Measurements from ENCODE around the gene PADI4. TPM values are rescaled to one million over a fixed set of nuclear protein-coding genes. Genes with fewer than 3 reads are reported as not detected.
"Not testable (repeated sequence)": the region's sequence is repeated elsewhere in the genome, so short reads cannot be mapped to it uniquely, and the experiment has no call there.

PADI4 gene
- total RNA-seq, 1 donor: 8.2 TPM

- no peak overlapping the region for H3K4me3 ChIP-seq (ENCODE audit: low read length)
- H3K27me3 ChIP-seq (ENCODE audit: insufficient read depth, low read length): no peaks in the 10 kb centered on the region
- H3K4me1 ChIP-seq (ENCODE audit: insufficient read depth, low read length): peaks cover 2% of the 10 kb centered on the region
- no peaks in the 10 kb centered on the region for H3K9me3 ChIP-seq (ENCODE audit: low read depth, low read length)
These were observed 95.1 kb downstream of the PADI4 start for GRCh38 chr1:17403081-17403480.

DNA sequence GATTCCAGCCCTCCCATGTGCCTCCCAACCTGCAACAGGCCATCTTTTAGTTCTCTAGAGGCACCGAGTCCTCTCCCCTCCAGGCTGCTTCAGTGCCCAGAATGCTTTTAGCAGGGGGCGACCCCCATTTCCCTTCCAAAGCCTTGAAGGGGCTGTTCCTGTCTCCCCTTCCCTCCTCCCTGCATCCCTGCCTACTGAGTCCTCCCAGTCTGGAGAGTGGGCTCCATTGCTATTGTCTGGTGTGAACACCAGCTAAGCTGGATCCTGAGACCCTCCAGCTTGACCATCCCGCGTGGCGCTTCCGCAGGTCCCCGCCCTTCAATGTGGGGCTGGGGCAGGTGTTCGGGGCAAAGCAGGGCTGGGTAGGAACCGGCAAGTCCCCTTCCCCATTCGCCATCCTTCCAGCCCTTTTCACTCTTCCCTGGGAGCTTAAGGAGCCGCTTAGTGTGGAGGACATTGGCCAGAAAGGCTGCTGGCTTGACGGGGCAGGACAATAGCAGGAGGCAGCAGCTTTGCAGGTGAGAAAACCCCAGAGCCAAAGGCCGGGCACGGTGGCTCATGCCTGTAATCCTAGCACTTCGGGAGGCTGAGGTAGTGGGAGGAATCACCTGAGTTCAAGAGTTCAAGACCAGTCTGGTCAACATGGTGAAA, 96.2 kb downstream of the PADI4 start:
- H3K27me3 ChIP-seq (ENCODE audit: insufficient read depth, low read length): no peaks in the 10 kb centered on the region
- H3K4me3 ChIP-seq (ENCODE audit: low read length): no peak overlapping the region
- no peaks in the 10 kb centered on the region for H3K9me3 ChIP-seq (ENCODE audit: low read depth, low read length)
- H3K4me1 ChIP-seq (ENCODE audit: insufficient read depth, low read length): no peaks in the 10 kb centered on the region

DNA sequence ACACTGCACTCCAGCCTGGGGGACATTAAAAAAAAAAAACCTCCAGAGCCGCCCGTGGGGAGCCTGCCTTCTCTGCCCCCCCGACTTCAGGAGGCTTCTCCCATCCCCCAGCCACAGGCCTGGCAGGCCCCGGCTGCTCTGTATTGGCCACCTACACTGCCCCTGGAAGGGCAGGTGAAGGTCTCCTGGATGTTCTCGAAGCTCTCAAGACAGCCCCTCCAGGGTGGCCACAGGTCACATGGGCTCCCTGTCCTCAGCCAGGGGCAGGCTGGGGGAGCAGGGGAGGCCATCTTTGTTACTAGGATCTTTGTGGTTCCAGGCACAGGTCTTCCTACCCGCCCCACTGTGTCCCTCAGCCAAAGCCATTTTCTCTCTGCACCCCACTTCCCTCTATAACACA, 96.8 kb downstream of the PADI4 start:
- no peak overlapping the region for H3K4me3 ChIP-seq (ENCODE audit: low read length)
- H3K9me3 ChIP-seq (ENCODE audit: low read depth, low read length): no peaks in the 10 kb centered on the region
- H3K4me1 ChIP-seq (ENCODE audit: insufficient read depth, low read length): no peaks in the 10 kb centered on the region
- no peaks in the 10 kb centered on the region for H3K27me3 ChIP-seq (ENCODE audit: insufficient read depth, low read length)

DNA sequence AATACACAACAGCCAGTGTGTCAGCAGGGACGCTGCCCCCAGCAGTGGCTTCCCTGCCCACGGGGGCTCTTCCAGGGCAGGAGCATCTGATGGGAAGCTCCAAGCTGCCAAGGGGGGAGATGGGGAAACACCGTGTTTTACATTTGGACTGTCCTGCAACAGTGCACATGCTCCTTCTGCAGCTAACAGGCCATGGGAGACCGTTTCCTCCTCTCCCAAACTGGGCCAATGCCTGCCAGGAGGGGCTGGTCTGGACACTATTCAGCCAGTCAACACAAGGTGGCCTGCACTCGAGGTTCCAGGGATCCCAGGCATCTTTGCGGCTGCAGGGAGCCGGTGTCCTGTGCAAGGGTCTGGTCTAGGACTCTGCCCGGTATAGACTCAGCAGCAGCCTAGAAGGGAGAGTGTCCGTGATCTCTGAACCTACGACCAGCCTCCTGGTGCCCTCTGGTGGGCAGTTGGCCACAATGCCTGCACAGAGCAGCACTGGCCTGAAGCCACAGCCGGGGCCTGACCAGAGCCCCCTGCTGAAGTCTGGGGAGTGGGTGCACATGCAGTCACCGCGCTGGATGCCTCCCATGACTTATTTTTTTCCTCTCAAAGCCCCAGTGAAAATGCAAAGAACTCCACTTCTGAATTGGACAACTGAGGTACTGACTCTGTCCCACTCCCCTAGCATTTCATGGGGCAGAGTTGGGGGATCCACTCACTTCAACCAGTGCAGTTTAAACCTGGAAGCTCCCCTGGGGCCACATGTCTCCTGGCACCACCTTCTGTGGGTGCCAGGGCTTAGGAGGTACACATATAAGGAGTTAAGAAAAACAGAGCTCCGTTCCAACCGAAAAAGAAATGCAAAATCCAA, 98.1 kb downstream of the PADI4 start:
- Histone ChIP-seq H3K27me3 (ENCODE audit: insufficient read depth, low read length) (no peaks in the 10 kb centered on the region), H3K4me3 (ENCODE audit: low read length) (no peak overlapping the region), H3K9me3 (ENCODE audit: low read depth, low read length) (no peaks in the 10 kb centered on the region), H3K4me1 (ENCODE audit: insufficient read depth, low read length) (no peaks in the 10 kb centered on the region)

- not testable (repeated sequence) for H3K4me1 ChIP-seq (ENCODE audit: insufficient read depth, low read length); H3K27me3 ChIP-seq (ENCODE audit: insufficient read depth, low read length); H3K9me3 ChIP-seq (ENCODE audit: low read depth, low read length)
These were observed 98.9 kb downstream of the PADI4 start for GRCh38 chr1:17406760-17407475.

GRCh38 chr1:17407786-17408514, 100.0 kb downstream of the PADI4 start:
- not testable (repeated sequence) for H3K4me1 ChIP-seq (ENCODE audit: insufficient read depth, low read length); H3K27me3 ChIP-seq (ENCODE audit: insufficient read depth, low read length); H3K4me3 ChIP-seq (ENCODE audit: low read length); H3K9me3 ChIP-seq (ENCODE audit: low read depth, low read length)

More at GRCh38 chr1:17406760-17407475, 98.9 kb downstream of the PADI4 start:
- H3K4me3 ChIP-seq (ENCODE audit: low read length): not testable (repeated sequence)

DNA sequence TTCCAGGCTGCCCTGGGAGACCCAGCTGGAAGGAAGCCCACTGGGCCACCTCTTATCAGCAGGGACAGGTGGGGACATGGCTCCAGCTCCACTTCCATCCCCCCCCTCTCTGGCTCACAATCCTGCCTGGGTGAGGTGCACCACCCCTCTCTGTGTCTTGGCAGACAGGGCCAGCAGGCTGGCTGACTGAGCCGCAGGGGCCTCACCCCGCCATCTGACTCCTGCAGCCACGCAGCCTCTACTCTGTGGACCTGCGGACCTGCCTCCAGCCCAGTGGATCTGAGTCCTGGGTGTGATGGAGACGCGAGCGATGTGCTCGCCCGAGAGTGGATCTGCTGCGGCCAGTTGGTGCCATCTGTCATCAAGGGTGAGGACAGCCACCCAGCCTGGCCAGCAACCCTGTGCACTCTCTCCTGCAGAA, 101.4 kb downstream of the PADI4 start:
- Histone ChIP-seq H3K9me3 (ENCODE audit: low read depth, low read length) (no peaks in the 10 kb centered on the region), H3K4me1 (ENCODE audit: insufficient read depth, low read length) (no peaks in the 10 kb centered on the region), H3K27me3 (ENCODE audit: insufficient read depth, low read length) (no peaks in the 10 kb centered on the region), H3K4me3 (ENCODE audit: low read length) (no peak overlapping the region)

DNA sequence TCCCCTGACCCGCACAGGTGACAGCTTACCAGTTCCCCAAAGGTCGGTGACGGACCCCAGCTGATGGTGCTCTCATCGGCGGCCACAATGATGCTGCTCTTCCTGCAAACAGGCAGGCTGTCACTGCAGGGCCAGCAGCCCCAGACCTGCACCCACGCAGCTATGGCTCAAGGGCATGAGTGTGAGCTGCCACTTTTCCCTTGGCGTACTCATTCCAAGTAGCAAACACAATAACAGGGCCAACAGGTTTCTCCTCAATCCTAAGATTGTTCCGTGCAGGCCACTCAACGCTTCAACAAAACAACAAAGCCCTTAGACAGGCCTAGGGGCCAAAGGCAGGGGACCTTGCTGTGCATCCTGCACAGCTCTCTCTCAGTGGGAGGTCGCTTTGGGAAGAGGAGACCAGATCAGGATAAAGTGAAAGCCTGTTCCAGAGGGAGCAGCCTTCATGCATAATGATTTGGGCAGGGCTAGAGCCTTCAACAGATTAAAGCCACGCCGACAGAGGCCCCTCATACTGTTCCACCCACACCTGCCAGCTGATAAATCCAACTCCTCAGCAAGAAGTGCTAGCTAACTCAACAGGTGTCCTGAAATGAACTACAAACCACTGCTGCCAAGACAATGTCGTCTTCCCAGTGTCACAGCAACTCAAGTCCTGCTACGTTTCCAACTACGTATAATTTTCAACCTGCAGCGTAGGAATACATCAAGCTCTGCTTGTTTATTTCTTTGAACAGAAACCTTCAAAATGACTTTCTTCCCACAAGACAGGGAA, 104.3 kb downstream of the PADI4 start:
- H3K4me3 ChIP-seq (ENCODE audit: low read length): no peak overlapping the region
- H3K4me1 ChIP-seq (ENCODE audit: insufficient read depth, low read length): no peaks in the 10 kb centered on the region
- H3K27me3 ChIP-seq (ENCODE audit: insufficient read depth, low read length): no peaks in the 10 kb centered on the region
- H3K9me3 ChIP-seq (ENCODE audit: low read depth, low read length): no peaks in the 10 kb centered on the region

Other genes with a start within 250 kb of the PADI4 start
- 9.1 TPM for gene PADI2, start 188.7 kb upstream of the PADI4 start, total RNA-seq
- not detected for gene PADI1, start 103.1 kb upstream of the PADI4 start, total RNA-seq
- not detected for gene PADI3, start 59.1 kb upstream of the PADI4 start, total RNA-seq
- gene PADI6, start 64.0 kb downstream of the PADI4 start, total RNA-seq: not detected
- gene RCC2, start 131.5 kb downstream of the PADI4 start, total RNA-seq: 34.6 TPM
- 7.6 TPM for gene ARHGEF10L, start 231.5 kb downstream of the PADI4 start, total RNA-seq

All from mononuclear cell (primary cell).